Calu3 (cell line): ENCODE data around the gene IGHMBP2. TPM values are rescaled to one million over a fixed set of nuclear protein-coding genes. Genes with fewer than 3 reads are reported as not detected.
A peak's percentile ranks its signal among the peaks of the same experiment; 100 is the strongest.
"Not testable (repeated sequence)": the region's sequence is repeated elsewhere in the genome, so short reads cannot be mapped to it uniquely, and the experiment has no call there.

Experiments
- BruUV-seq: library from RNA; stranded (reverse); fragments of 400-500 nt; replicated peaks from 2 replicates; lab custom pipeline; 2021; lab: Mats Ljungman, UMichigan
- CTCF ChIA-PET: fragments of 300-600 bp; sonication (Branson Sonifier 250); formaldehyde crosslinking; loops from one replicate; lab custom pipeline; 2022; ENCODE audit warnings: antibody characterized with exemption; lab: Charles Lee
- DNase-seq: peaks from one replicate; pipeline ENCODE4 v3.0.0; 2022
- H3K27ac Mint-ChIP-seq: one replicate; pipeline ENCODE4 v1.8.0; 2022; ENCODE audit warnings: mixed read lengths; ENCODE audit not compliant: unreplicated experiment
- H3K27me3 Mint-ChIP-seq: one replicate; pipeline ENCODE4 v1.8.0; 2022; ENCODE audit warnings: mixed read lengths; ENCODE audit not compliant: unreplicated experiment
- H3K36me3 Mint-ChIP-seq: one replicate; pipeline ENCODE4 v1.8.0; 2022; ENCODE audit warnings: mild to moderate bottlenecking, moderate library complexity, mixed read lengths; ENCODE audit not compliant: insufficient read depth, unreplicated experiment
- H3K4me1 Mint-ChIP-seq: one replicate; pipeline ENCODE4 v1.8.0; 2022; ENCODE audit warnings: mild to moderate bottlenecking, low read depth, mixed read lengths; ENCODE audit not compliant: unreplicated experiment
- H3K4me3 Mint-ChIP-seq: one replicate; pipeline ENCODE4 v1.8.0; 2022; ENCODE audit warnings: mild to moderate bottlenecking, low read depth, moderate library complexity, mixed read lengths; ENCODE audit not compliant: unreplicated experiment
- H3K9me3 Mint-ChIP-seq: one replicate; pipeline ENCODE4 v1.8.0; 2022; ENCODE audit warnings: low read depth, mixed read lengths; ENCODE audit not compliant: unreplicated experiment
- intact Hi-C: fragments of 100-400 bp; cut with micrococcal nuclease; formaldehyde crosslinking; loops from one replicate; pipeline ENCODE4 v1.10.0; 2022; ENCODE audit not compliant: unreplicated experiment
- total RNA-seq: library from RNA; stranded (reverse); gene quantifications from 2 replicates; pipeline ENCODE4 v1.2.3, GENCODE V29; 2022
- TF ChIP-seq, protein P1 (sequence below): fragments of 200-600 bp; IDR thresholded peaks from one replicate; pipeline ENCODE4 v1.8.0; 2022; ENCODE audit warnings: antibody characterized with exemption; ENCODE audit not compliant: unreplicated experiment

The IGHMBP2 gene
- total RNA-seq, 1 experiment from 2014 or later = 32.4 TPM

DNA sequence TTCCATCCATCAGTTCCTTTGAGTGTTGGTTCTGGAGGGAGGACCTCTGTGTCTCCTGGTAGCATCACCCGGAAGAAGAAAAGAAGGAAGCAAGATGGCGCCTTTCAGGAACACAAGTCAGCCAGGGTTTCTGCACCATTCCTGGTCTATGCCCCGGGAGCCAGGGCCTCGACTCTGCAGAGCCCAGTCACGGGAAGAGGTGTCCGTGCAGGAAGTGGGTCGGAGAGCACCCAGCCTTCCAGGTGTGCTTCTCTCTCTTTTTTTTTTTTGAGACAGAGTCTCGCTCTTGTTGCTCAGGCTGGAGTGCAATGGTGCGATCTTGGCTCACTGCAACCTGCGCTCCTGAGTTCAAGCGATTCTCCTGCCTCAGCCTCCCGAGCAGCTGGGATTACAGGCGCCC lies 21.3 kb upstream of the IGHMBP2 start:
- H3K4me3 Mint-ChIP-seq = no peak overlapping the region
- DNase-seq = no peak
- CTCF ChIA-PET = no interaction called here
- TF ChIP-seq, protein P1, sequence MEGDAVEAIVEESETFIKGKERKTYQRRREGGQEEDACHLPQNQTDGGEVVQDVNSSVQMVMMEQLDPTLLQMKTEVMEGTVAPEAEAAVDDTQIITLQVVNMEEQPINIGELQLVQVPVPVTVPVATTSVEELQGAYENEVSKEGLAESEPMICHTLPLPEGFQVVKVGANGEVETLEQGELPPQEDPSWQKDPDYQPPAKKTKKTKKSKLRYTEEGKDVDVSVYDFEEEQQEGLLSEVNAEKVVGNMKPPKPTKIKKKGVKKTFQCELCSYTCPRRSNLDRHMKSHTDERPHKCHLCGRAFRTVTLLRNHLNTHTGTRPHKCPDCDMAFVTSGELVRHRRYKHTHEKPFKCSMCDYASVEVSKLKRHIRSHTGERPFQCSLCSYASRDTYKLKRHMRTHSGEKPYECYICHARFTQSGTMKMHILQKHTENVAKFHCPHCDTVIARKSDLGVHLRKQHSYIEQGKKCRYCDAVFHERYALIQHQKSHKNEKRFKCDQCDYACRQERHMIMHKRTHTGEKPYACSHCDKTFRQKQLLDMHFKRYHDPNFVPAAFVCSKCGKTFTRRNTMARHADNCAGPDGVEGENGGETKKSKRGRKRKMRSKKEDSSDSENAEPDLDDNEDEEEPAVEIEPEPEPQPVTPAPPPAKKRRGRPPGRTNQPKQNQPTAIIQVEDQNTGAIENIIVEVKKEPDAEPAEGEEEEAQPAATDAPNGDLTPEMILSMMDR = no peak
- peaks cover 5% of the 10 kb centered on the region for H3K36me3 Mint-ChIP-seq
- no peaks in the 10 kb centered on the region for H3K9me3 Mint-ChIP-seq
- BruUV-seq = no TSS peak
- H3K4me1 Mint-ChIP-seq = peaks cover 7% of the 10 kb centered on the region
- no peak overlapping the region for H3K27ac Mint-ChIP-seq
- no peaks in the 10 kb centered on the region for H3K27me3 Mint-ChIP-seq
- intact Hi-C loops = no loop called here

DNA sequence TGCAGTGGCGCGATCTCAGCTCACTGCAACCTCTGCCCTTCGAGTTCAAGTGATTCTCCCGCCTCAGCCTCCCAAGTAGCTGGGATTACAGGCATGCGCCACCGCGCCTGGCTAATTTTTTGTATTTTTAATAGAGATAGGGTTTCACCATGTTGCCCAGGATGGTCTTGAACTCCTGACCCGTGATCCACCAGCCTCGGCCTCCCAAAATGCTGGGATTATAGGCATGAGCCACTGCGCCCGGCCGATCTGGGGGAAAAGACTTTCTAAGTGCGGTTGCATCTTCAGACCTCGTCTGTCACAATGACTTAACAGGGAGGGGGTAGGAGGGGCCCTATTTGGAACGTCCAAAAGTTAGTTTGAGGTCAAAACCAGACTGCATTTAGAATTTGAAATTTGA lies 18.9 kb upstream of the IGHMBP2 start:
- intact Hi-C loops, CTCF ChIA-PET, H3K27ac Mint-ChIP-seq: not testable (repeated sequence)

DNA sequence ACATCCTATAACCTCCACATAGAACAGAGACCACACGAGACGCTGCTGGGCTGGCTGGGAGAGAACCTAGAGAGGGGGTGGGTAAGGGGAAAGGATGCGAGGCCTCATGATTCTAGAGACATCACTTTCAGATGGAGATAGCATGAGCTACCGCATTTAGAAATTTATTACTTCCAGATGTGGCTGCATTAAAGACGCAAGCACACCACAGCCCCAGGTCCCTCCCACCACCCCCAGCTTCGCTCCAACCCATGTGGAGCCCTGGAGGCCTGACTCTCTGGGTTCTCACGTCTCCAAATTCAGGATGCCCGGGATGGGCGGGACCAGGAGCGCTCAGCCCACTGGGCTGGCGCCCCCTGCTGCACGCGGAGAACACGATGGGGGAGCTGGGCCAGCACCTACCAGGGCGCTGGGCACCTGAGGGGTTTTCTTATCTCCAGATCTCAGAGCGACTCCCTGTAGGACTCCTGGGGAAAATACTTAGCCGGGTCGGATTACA lies 13.7 kb upstream of the IGHMBP2 start:
- CTCF ChIA-PET = no interaction called here
- intact Hi-C loops = no loop called here
- Mint-ChIP-seq H3K9me3 (no peaks in the 10 kb centered on the region), H3K4me3 (no peak overlapping the region), H3K4me1 (no peaks in the 10 kb centered on the region), H3K27me3 (no peaks in the 10 kb centered on the region), H3K36me3 (peaks cover 27% of the 10 kb centered on the region), H3K27ac (no peak overlapping the region)
- TF ChIP-seq, protein P1 = no peak
- no TSS peak for BruUV-seq
- DNase-seq = peak; percentile 12

More for the DNA sequence above, 18.9 kb upstream of the IGHMBP2 start:
- not testable (repeated sequence) for H3K36me3 Mint-ChIP-seq, H3K4me1 Mint-ChIP-seq, BruUV-seq, DNase-seq, H3K4me3 Mint-ChIP-seq, H3K27me3 Mint-ChIP-seq, H3K9me3 Mint-ChIP-seq

DNA sequence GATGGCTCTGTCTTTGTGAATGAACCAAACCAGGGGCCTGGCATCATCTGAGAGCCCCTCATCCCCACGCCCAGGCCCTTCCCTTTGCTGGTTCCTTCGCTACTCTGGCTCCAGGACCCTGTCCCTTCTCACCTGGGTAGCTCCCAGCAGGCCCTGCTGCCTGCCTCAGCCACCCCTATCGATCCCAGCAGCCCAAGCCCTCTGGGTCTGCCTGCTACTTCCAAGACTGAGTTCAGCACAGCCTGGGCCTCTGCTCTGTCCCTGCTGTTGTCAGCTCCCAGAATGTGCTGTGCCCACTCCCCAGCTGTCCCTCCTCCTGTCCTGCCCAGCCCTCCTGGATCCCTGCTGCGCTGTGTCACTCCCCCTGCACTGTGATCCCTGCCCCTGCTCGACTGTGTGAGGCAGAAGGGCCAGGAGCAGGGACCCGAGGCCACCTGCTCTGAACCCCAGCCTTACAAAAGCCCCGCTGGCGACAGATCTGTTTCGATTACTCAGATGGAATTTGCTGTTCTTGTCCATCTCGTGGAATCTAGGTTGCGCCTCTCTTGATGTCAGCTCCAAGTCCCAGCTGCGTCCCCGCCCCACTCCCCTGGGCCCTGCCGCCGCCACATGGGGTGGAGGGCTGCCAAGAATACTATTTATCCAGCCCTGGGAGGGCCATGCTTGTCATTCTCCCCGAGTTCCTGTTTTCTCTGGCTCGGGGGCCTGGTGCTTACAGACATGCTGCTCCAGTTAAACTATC lies 13.0 kb upstream of the IGHMBP2 start:
- DNase-seq = no peak
- TF ChIP-seq, protein P1 = no peak
- intact Hi-C loops = no loop called here
- no TSS peak for BruUV-seq
- Mint-ChIP-seq H3K9me3 (no peaks in the 10 kb centered on the region), H3K27me3 (no peaks in the 10 kb centered on the region), H3K4me1 (no peaks in the 10 kb centered on the region), H3K36me3 (peaks cover 30% of the 10 kb centered on the region), H3K4me3 (no peak overlapping the region), H3K27ac (peak overlapping the region; percentile 31)
- CTCF ChIA-PET = no interaction called here
